ENCODE data around the gene SEC14L1. TPM values are rescaled to one million over a fixed set of nuclear protein-coding genes. Genes with fewer than 3 reads are reported as not detected.

Gene SEC14L1
- total RNA-seq, 2 experiments from 2014 or later, result 44.2 to 67.0 TPM

DNA sequence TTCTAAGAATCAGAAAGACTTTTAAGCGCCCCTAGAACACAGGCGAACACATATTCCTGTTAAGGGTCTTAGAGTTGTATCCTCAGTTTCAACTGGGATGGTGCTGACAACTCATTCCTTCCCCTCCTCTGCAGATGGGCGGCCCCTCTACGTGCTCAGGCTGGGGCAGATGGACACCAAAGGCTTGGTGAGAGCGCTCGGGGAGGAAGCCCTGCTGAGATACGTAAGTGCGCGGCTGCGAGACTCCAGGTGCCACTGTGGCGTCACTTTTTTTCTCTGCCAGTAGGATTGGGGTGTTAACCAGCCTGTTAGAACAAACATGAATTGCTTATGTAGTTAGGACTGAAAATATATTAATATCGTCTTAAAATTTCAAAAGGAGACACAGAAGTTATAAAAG is 62.7 kb downstream of the SEC14L1 start:
- Mint-ChIP-seq H3K9me3 (ENCODE audit: low read depth) (no peaks in the 10 kb centered on the region), H3K27ac (no peak overlapping the region), H3K27me3 (no peaks in the 10 kb centered on the region), H3K4me1 (no peaks in the 10 kb centered on the region), H3K4me3 (no peak overlapping the region), H3K36me3 (ENCODE audit: low read depth) (peaks cover 30% of the 10 kb centered on the region)
- no peak for ATAC-seq
- intact Hi-C loops (cut with DNase I, micrococcal nuclease), result no loop called here
- ChIA-PET CTCF (no interaction called here), POLR2A (no interaction called here)
- no peak for DNase-seq

DNA sequence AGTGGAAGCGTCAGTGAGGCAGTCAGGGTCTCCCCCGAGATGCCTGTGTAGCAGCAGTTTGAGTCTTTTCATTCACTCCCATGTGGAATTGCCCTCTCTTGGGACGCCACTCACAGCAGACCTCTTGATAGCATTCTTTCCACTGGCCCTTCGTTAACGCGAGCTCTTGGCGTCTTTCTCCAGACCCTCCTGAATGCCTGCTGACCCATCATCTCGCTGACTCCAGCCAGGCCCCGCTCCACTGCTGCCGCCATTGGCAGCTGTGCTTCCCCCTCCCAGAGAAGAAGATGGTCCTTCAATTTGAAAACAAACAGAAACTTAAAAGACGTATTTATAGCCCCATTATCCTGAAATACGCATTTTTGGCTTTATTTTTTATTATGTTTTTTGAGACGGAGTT is 63.1 kb downstream of the SEC14L1 start:
- H3K36me3 Mint-ChIP-seq (ENCODE audit: low read depth), result peaks cover 29% of the 10 kb centered on the region

DNA sequence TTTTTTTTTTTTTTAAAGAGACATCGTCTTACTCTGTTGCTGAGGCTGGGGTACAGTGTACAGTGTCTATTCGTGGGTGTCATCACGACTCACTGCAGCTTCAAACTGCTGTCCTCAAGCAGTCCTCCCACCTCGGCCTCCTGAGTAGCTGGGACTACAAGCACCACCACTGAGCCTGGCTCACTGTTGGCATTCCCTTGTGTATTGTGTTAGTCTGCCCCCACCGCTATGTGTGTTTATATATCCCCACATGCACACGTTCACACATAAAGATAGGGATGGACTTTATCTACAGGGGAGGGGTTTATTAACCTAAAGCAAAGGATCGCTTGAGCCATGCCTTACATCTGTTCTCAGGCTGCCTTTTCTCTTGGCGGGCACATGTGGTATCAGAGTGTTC is 63.8 kb downstream of the SEC14L1 start:
- no peaks in the 10 kb centered on the region for H3K4me1 Mint-ChIP-seq
- ChIA-PET CTCF (no interaction called here), POLR2A (no interaction called here)
- no peaks in the 10 kb centered on the region for H3K9me3 Mint-ChIP-seq (ENCODE audit: low read depth)
- no peak overlapping the region for H3K27ac Mint-ChIP-seq
- peaks cover 33% of the 10 kb centered on the region for H3K36me3 Mint-ChIP-seq (ENCODE audit: low read depth)
- H3K4me3 Mint-ChIP-seq, result no peak overlapping the region
- no peaks in the 10 kb centered on the region for H3K27me3 Mint-ChIP-seq
- intact Hi-C loops (cut with DNase I, micrococcal nuclease), result no loop called here
- ATAC-seq, result no peak
- DNase-seq, result no peak

More for the DNA sequence above, 63.1 kb downstream of the SEC14L1 start:
- no peaks in the 10 kb centered on the region for H3K4me1 Mint-ChIP-seq
- no peak overlapping the region for H3K27ac Mint-ChIP-seq
- DNase-seq (no peak), ATAC-seq (no peak)
- H3K9me3 Mint-ChIP-seq (ENCODE audit: low read depth), result no peaks in the 10 kb centered on the region
- no peak overlapping the region for H3K4me3 Mint-ChIP-seq
- H3K27me3 Mint-ChIP-seq, result no peaks in the 10 kb centered on the region
- ChIA-PET CTCF (no interaction called here), POLR2A (no interaction called here)
- intact Hi-C loops (cut with DNase I, micrococcal nuclease), result no loop called here

DNA sequence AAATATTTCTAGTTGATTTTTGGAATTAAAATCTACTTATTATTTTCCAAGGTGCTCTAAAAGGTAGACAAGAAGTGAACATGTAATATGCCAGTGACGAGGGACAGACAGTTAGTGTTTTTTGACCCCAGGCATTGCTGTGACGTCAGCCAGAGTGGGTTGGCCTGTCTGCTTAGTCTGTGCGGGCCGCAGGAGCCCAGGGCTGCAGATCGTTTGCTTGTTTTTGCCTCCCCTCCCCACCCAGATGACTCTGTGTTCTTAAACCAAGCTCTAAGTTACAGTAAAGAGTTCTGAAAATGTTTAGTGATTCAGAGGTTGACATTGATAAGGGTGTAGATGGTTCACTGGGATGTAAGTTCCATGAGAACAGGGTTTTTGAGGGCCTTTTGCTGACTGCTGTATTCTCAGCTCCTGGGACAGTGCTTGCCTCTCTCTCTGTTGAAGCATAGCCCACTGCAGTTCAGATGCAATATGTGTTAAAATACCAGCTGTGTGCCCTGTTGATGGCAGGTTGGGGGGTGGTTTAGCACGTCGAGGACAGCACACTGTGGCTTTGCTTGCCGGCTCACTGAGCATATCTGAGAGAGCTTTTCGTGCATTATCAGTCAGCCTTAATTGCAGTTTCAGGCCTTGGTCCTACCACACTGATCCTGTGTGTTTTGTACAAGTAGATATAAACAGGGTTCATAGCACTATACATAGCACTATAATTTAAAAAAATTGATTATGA is 64.8 kb downstream of the SEC14L1 start:
- Mint-ChIP-seq H3K27ac (no peak overlapping the region), H3K36me3 (ENCODE audit: low read depth) (peaks cover 36% of the 10 kb centered on the region), H3K4me1 (no peaks in the 10 kb centered on the region), H3K27me3 (no peaks in the 10 kb centered on the region), H3K9me3 (ENCODE audit: low read depth) (no peaks in the 10 kb centered on the region), H3K4me3 (no peak overlapping the region)
- ChIA-PET POLR2A (no interaction called here), CTCF (no interaction called here)
- intact Hi-C loops (cut with DNase I, micrococcal nuclease), result no loop called here
- no peak for ATAC-seq
- no peak for DNase-seq

DNA sequence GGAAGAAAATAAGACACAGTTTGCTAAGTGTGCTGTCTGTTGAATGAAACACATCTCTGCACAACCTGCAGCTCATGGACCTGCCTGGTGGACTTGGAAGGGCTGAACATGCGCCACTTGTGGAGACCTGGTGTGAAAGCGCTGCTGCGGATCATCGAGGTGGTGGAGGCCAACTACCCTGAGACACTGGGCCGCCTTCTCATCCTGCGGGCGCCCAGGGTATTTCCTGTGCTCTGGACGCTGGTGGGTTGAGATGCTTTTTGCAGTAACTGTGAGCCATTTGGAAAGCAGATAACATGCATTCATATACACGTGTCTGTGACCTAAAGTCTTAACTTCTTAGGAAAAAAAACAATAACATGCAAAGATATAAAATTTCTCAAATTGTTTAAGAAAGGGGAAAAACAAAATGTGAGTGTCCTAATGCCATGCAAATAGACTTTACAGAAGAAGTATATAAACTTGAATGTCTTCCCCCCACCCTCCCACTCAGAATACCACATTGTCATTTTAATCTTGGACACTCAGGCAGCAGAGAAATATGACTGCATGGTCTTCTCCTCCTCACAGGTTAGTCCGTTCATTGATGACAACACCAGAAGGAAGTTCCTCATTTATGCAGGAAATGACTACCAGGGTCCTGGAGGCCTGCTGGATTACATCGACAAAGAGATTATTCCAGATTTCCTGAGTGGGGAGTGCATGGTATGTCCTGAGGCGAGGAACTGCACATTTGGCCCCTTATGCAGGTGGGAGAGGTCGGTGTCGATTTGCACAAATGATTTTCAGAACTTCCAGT is 65.6 kb downstream of the SEC14L1 start:
- no peaks in the 10 kb centered on the region for H3K4me1 Mint-ChIP-seq
- no peaks in the 10 kb centered on the region for H3K9me3 Mint-ChIP-seq (ENCODE audit: low read depth)
- H3K27me3 Mint-ChIP-seq, result no peaks in the 10 kb centered on the region
- no peak for ATAC-seq
- DNase-seq, result no peak
- no peak overlapping the region for H3K27ac Mint-ChIP-seq
- peaks cover 36% of the 10 kb centered on the region for H3K36me3 Mint-ChIP-seq (ENCODE audit: low read depth)
- intact Hi-C loops (cut with DNase I, micrococcal nuclease), result no loop called here
- ChIA-PET POLR2A (no interaction called here), CTCF (no interaction called here)
- no peak overlapping the region for H3K4me3 Mint-ChIP-seq

DNA sequence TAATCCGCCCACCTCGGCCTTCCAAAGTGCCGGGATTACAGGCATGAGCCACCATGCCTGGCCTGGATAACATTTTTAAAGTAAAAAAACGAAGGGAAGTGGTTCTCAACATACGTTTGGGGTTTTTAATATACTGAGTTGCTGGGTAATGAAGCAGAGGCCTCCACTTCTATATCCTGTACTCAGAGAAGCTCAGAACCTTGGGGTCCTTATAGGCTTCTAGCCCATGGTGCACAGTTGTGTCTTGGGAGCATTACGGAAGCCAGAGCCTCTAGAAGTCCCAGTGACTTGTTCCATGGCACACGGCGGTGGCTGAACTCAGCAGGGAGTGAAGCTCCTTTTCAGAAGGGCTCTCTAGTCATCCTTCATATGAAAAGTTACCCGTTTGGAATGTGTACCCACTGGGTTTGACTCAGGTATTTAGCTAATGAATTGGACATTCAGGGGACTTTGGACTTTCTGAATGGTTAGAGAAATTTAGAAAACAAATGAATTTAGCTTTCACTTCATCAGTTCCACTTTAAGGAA is 67.0 kb downstream of the SEC14L1 start:
- ChIA-PET POLR2A (interaction anchor here (0.6 kb wide), 1 partner anchor 27 kb away, joined by 4 read pairs; no protein-coding TSS in a partner anchor), CTCF (interaction anchor here (0.5 to 0.6 kb wide), 2 partner anchors 88 to 310 kb away, joined by 3 read pairs; no protein-coding TSS in a partner anchor)
- DNase-seq (no peak), ATAC-seq (no peak)
- no peaks in the 10 kb centered on the region for H3K27me3 Mint-ChIP-seq
- H3K4me3 Mint-ChIP-seq, result no peak overlapping the region
- H3K27ac Mint-ChIP-seq, result no peak overlapping the region
- no peaks in the 10 kb centered on the region for H3K9me3 Mint-ChIP-seq (ENCODE audit: low read depth)
- intact Hi-C loops (cut with DNase I, micrococcal nuclease), result no loop called here
- H3K4me1 Mint-ChIP-seq, result no peaks in the 10 kb centered on the region
- peaks cover 43% of the 10 kb centered on the region for H3K36me3 Mint-ChIP-seq (ENCODE audit: low read depth)

DNA sequence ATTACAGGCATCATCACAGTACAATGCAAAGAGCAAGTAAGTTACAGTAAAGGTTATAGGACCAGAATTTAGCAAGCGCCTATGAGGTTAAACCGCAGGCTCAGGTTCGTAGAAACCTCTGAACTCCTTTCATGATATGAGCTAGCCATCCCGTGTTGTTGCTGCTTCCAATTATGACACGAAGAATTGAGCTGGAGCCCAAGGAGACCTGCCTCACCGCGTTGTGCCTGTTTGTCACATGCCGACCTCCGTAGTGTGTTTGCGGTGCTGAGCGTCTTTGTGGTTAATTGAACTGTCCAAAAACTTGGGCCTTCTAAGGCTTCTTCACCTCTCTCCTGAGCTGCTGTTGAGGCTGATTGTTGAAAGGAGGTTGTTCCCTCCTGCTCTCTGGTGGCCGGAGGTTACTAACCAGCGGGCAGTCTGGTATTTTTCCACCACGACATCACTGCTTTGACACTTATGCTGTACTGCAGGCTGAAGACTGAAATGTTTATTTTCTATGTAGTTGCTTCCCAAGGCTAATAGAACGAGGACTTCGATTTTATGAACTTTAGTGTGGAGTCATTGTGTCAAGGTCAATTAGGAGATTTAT is 67.5 kb downstream of the SEC14L1 start:
- Mint-ChIP-seq H3K27ac (no peak overlapping the region), H3K36me3 (ENCODE audit: low read depth) (peaks cover 40% of the 10 kb centered on the region)
- POLR2A ChIA-PET, result interaction anchor here (0.6 to 0.8 kb wide), 2 partner anchors 26 to 69 kb away, joined by 4 read pairs; no protein-coding TSS in a partner anchor

DNA sequence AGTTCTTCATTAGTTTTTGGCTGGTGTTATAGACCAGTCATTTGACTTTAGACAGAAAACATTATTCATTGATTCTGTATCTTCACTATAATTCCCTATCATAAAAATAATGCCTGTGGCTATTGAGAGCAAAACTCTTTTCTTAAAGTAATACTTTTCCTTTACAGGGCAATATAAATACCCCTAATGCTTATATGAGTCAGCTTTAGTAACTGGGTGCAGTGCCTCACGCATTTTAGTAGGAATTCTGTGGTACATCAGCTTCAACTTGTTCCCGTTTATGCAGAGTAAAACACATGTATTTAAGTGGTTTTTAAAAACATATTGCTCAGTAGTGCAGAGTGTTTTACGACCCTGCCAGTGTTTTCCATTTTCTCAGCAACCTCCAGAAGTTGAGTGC is 68.1 kb downstream of the SEC14L1 start:
- ATAC-seq (no peak), DNase-seq (no peak)
- POLR2A ChIA-PET, result interaction anchor here (0.8 kb wide), 1 partner anchor 69 kb away, joined by 4 read pairs; no protein-coding TSS in a partner anchor
- intact Hi-C loops (cut with DNase I, micrococcal nuclease), result no loop called here
- CTCF ChIA-PET, result no interaction called here
- H3K4me3 Mint-ChIP-seq, result no peak overlapping the region
- no peaks in the 10 kb centered on the region for H3K27me3 Mint-ChIP-seq
- no peaks in the 10 kb centered on the region for H3K4me1 Mint-ChIP-seq
- H3K9me3 Mint-ChIP-seq (ENCODE audit: low read depth), result no peaks in the 10 kb centered on the region
- peaks cover 37% of the 10 kb centered on the region for H3K36me3 Mint-ChIP-seq (ENCODE audit: low read depth)
- no peak overlapping the region for H3K27ac Mint-ChIP-seq

More for the DNA sequence above, 67.5 kb downstream of the SEC14L1 start:
- CTCF ChIA-PET, result interaction anchor here (0.5 kb wide), 1 partner anchor 311 kb away, joined by 3 read pairs; no protein-coding TSS in a partner anchor
- intact Hi-C loops (cut with DNase I, micrococcal nuclease), result no loop called here
- Mint-ChIP-seq H3K9me3 (ENCODE audit: low read depth) (no peaks in the 10 kb centered on the region), H3K4me1 (no peaks in the 10 kb centered on the region), H3K4me3 (no peak overlapping the region), H3K27me3 (no peaks in the 10 kb centered on the region)
- DNase-seq (no peak), ATAC-seq (no peak)

DNA sequence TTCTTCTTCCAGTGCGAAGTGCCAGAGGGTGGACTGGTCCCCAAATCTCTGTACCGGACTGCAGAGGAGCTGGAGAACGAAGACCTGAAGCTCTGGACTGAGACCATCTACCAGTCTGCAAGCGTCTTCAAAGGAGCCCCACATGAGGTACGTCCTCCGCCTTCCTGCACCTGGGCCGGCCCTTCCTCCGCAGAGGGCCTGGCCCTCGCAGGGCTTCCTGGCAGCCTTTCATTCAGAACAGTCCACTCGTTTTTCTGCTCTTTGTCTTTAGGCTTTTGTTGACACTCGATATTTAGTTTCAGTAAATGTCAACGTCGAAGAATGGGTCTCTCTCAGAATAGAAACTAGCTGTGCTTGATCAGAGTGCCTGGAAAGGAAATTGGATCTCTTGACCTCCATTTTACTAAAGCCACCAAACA is 68.6 kb downstream of the SEC14L1 start:
- ChIA-PET POLR2A (no interaction called here), CTCF (interaction anchor here (1.2 kb wide), 1 partner anchor 34 kb away, joined by 3 read pairs; no protein-coding TSS in a partner anchor)
- DNase-seq, result no peak
- Mint-ChIP-seq H3K4me1 (no peaks in the 10 kb centered on the region), H3K27me3 (no peaks in the 10 kb centered on the region), H3K27ac (no peak overlapping the region), H3K36me3 (ENCODE audit: low read depth) (peaks cover 39% of the 10 kb centered on the region), H3K9me3 (ENCODE audit: low read depth) (no peaks in the 10 kb centered on the region), H3K4me3 (no peak overlapping the region)
- ATAC-seq, result no peak
- intact Hi-C loops (cut with DNase I, micrococcal nuclease), result no loop called here

DNA sequence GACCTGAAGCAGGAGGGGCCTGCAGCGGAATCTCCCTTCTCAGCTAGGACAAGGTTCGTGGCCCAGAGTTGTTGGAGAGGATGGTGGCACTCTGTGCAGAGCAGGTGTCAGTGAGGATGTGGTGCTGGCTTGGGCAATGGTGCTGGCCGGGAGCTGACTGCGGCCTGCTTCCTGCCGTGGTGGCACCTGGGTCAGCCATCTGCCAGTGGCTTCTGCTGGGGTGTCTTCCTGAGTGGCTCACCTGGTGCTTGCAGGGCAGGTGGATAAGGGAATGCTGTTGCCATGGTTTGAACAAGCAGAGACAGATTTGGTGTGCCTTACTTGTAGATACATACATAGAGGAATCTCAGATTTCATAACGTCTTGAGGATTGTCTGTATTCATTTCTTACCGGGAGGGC is 69.6 kb downstream of the SEC14L1 start:
- ChIA-PET POLR2A (no interaction called here), CTCF (interaction anchor here (1.2 kb wide), 1 partner anchor 33 kb away, joined by 3 read pairs; no protein-coding TSS in a partner anchor)
- intact Hi-C loops (cut with DNase I, micrococcal nuclease), result no loop called here
- H3K27me3 Mint-ChIP-seq, result no peaks in the 10 kb centered on the region
- H3K27ac Mint-ChIP-seq, result no peak overlapping the region
- H3K4me3 Mint-ChIP-seq, result no peak overlapping the region
- DNase-seq (no peak), ATAC-seq (no peak)
- H3K4me1 Mint-ChIP-seq, result no peaks in the 10 kb centered on the region
- H3K36me3 Mint-ChIP-seq (ENCODE audit: low read depth), result peaks cover 39% of the 10 kb centered on the region
- H3K9me3 Mint-ChIP-seq (ENCODE audit: low read depth), result no peaks in the 10 kb centered on the region

DNA sequence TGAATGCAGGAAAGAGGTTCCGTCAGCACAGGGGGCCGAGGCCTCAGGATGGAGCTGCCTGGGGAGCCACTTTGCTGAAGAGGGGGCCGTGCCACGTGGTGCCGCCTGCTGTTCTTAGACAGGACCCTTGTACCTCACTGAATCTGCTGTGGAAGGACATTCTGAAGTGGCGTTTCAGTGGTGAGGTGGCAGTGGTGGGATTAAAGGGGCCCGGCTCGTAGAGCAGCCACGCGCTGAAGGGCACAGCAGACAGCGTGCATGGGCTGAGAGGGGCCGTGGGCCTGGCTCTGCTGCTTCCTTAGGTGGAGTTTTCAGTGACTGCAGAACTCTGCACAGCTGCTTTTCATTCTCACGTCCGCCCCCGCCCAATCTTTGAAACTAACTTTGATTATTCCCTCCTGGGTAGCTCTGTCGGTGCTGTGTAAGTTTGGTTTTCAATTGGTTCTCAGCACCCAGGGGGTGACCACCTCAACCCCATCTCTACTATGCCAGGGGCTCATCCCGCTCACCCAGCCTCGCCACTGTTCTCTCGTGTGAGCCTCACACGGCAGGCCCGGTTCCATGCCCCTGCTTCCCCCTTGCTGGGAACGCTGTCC is 70.3 kb downstream of the SEC14L1 start:
- Mint-ChIP-seq H3K4me1 (no peaks in the 10 kb centered on the region), H3K4me3 (no peak overlapping the region), H3K9me3 (ENCODE audit: low read depth) (no peaks in the 10 kb centered on the region), H3K27me3 (no peaks in the 10 kb centered on the region), H3K36me3 (ENCODE audit: low read depth) (peaks cover 39% of the 10 kb centered on the region), H3K27ac (no peak overlapping the region)
- intact Hi-C loops (cut with DNase I, micrococcal nuclease), result no loop called here
- DNase-seq, result no peak
- POLR2A ChIA-PET, result no interaction called here
- no peak for ATAC-seq
- CTCF ChIA-PET, result interaction anchor here (0.6 to 0.7 kb wide), 2 partner anchors 28 to 289 kb away, joined by 3 read pairs; no protein-coding TSS in a partner anchor
